HG03066 (cell line): ENCODE measurements around the gene TBC1D22A.
"Not testable (repeated sequence)": the region's sequence is repeated elsewhere in the genome, so short reads cannot be mapped to it uniquely, and the experiment has no call there.

Source experiments
- ATAC-seq: cut with Tn5 transposase; IDR thresholded peaks from one replicate; pipeline ENCODE4 v1.9.1; 2021; ENCODE audit warnings: low read depth; ENCODE audit not compliant: unreplicated experiment

TBC1D22A gene

DNA sequence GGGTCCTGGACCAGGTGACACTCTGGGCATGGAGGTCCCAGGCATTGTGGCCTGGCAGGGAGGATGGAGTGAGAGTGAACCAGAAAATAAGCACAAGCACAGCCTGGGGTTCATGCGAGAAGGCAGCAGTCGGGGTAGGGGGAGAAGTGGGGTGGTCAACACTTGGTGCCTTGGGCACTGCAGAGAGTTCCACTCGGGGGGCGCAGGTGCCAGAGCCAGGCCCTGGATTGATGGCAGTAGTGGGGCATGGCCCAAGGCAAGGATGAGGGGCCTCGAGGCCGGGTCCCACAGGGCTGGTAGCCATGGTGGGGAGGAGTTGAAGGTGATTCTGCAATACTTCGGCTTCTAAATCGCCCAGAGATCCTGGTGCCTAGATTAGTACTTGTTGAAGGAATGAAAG, 372.9 kb downstream of the TBC1D22A start:
- no peak for ATAC-seq

DNA sequence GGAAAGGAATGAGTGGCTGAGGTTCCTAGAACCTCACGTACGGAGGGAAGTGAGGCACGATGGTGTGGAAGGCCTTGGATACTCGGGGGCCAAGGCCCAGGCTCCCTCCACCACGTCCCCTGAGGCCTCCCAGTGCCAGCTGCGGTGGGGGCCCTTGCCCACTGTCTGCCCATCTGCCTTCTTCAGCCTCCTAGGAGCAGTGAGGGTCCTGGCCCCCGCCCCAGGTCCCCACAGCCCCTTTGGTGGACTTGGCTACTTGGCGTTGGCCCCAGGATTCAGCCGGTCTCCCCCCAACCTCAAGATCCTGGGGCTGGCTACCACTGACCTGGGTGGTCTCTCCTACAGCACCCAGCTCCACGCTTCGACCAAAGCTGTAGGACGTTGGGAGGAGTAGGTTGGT, 373.6 kb downstream of the TBC1D22A start:
- no peak for ATAC-seq

DNA sequence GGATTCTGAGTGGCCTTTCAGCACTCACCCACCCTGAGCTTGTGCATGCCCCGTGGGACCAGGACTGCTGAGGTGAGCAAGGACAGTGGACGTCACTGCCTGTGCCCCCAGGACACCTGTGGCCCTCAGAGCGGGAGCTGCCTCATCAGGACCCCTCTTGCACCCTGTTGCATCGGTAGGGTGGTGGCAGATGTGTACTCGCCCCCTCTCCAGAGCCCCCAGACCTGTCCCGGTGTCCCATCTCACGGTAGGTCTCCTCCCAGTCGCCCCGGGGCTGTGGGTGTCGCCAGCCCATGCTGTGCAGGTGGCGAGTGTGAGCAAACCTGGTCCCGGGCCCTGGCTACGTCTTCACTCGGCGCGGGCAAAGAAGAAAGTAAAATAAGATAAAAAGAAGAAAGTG, 374.2 kb downstream of the TBC1D22A start:
- ATAC-seq: no peak

DNA sequence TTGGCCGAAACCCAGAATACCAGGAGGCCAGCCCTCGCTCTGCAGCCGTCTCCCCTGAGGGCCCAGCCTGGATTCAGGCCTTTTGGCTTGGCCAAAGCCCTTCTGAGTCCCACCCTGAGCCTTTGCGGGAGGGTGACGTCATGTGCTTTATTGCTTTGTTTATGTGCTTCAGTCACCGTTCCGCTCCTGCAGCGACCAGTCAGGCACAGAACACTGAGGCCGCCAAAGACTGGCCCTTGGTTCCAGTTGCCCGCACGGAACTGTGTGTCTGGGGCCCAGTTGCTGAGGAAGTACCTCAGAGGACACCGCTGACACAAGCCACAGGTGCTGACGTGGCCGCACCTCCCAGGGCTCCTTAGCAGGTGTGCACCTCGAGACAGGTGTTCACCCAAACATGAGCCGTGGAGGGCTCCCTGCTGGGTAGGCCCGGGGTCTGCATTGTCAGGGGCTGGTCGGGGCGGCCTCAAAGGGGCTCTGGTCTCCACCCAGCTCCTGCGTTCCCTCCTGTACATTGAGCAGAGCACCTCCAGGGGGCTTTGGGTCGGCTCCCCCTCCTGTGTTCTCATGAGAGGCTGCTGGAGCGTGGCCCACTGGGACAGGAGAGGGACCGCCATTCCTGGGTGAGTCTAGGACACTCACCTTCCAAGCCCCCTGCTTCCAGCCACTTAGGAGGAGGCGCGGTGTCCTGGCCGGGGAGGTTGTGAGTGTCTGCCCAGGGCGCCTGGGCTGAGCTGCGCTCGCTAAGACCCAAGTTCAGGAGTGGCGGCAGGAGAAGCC, 376.8 kb downstream of the TBC1D22A start:
- no peak for ATAC-seq

DNA sequence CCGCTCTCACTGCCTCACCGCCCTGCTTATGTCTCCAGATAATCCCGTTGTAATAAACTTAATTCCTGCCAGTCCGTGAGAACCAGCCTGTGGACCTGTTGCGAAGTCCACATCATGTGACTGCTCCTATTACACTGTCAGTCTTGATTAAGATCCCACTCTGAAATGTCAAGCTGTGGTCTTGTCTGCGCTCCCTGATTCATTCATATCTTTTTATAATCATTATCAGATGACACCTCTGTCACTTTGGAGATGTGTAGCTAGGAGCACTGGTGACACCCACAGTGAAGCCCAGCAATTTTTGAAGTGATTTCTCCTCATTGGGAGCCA, 377.3 kb downstream of the TBC1D22A start:
- no peak for ATAC-seq

DNA sequence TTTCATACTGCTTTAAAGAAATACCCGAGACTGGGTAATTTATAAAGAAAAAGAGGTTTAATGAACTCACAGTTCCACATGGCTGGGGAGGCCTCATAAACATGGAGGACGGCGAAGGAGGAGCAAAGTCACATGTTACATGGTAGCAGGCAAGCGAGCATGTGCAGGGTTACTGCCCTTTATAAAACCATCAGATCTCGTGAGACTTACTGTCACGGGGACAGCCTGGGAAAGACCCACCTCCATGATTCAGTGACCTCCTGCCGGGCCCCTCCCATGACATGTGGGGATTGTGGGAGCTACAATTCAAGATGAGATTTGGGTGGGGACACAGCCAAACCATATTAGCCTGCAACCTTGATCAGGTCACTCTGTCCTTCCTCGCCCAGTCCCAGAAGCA, 378.5 kb downstream of the TBC1D22A start:
- not testable (repeated sequence) for ATAC-seq

DNA sequence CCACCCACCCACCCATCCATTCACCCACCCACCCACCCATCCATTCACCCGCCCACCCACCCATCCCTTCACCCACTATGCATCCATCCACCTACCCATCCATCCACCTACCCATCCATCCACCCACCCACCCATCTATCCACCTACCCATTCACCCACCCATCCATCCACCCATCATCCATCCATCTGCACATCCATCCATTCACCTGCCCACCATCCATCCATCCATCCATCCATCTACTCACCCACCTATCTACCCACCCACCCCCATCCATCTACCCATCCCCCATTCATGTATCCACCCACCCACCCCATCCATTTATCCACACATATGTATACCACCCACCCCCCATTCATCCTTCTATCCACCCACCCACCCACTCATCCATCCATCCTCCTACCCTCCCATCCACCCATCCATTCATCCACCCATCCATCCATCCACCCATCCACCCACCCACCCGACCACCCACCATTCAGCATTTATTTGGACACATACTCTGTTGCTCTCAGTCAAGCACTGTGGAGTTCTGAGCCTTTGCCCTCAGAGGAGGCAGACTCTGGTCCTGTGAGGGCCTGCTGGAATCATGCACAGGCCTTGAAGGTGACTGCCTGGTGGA, 380.1 kb downstream of the TBC1D22A start:
- no peak for ATAC-seq

DNA sequence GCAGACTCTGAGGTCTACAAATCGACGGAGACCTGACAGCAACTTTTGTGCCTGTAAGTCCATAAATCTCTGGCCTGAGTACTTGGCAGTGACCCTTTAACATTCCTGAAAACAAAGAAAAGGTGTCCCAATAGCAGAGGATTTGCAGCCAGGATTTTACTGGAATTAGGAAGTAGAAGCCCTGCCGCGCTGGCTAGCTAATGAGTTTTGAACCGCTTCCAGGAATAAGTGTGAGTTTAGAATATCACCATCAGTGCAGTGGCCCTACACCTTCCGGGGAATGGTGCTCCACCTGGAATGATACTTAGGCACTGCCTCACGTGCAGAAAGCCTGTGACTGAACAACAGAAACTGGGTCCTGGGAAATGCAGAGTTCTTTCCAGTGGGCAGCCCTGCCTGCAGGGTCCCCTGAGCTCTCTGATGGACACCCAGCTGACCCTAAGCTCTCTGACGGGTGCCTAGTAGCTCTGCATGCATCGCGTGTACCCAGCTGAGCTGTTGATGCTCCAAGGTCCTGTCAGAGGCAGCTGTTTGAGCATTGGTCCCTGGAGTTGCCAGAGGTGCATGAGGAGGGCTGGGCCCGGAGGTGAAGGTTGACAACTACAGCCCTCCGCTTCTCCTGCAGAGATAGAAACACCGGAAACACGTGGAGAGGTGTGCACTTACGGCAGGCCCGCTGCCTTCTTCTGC, 380.9 kb downstream of the TBC1D22A start:
- no peak for ATAC-seq

DNA sequence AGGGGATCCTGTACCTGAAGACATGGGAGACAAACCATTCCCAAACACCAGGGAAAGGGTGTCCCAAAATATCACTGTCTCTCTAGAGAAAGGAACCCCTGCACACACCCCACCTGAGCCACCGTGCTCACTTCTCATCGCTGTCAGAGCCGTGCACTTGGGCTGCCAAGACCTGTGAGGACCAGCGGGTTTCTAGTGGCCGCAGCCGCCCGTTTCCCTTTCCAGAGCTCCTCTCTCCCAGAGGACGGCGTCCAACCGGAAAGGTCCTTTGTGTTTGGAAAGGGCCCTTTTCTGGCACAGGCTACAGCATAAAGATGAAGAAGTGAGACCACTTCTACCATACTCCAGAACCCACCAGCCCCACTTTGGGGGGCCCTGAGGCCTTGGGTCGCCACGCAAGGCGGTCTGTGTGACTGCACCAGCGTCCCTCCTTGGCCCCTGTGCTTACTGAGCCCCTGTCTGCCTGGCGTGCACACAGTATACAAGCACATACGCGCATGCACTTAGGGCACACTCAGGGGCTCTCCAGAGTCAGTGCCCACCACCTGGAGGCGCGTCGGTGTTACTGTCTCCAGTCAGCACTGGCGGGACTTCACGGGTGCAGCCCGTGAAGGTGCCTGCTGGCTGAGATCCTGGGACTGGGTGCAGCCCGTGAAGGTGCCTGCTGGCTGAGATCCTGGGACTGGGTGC, 381.8 kb downstream of the TBC1D22A start:
- no peak for ATAC-seq

DNA sequence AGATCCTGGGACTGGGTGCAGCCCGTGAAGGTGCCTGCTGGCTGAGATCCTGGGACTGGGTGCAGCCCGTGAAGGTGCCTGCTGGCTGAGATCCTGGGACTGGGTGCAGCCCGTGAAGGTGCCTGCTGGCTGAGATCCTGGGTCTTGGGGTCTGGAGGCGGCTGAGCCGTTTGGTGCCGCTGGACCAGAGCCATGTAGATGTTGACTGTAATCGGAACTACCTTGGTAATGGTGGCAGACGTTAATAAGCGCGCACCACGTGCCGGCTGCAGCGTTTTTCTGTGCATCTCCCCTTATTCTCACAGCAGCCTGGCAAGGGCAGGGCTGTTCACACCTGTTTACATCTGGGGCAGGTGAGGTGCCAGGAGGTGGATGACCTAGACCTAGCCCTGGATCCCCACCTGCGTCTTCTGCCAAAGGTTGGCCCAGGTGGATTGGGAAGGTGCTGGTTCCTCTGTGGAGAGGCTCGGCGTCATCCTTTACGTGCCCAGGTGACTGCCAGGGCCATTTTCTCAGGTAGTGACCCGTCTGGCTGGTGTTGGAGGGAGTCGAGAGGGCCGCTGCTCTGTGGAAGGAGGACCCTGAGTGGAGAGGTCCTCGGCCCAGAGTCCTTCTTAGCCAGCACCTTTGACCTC, 382.5 kb downstream of the TBC1D22A start:
- no peak for ATAC-seq

DNA sequence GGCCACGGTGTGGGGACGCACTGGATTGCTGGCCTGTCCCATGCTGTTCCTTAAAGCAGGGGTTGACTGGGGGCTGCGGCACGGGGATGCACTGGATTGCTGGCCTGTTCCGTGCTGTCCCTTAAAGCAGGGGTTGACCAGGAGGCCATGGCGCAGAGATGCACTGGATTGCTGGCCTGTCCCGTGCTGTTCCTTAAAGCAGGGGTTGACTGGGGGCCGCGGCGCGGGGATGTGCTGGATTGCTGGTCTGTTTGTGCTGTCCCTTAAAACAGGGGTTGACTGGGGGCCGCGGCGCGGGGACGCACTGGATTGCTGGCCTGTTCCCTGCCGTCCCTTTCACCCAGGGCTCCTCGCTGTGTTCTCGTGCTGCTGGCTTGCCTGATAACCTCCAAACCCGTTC, 383.4 kb downstream of the TBC1D22A start:
- no peak for ATAC-seq

DNA sequence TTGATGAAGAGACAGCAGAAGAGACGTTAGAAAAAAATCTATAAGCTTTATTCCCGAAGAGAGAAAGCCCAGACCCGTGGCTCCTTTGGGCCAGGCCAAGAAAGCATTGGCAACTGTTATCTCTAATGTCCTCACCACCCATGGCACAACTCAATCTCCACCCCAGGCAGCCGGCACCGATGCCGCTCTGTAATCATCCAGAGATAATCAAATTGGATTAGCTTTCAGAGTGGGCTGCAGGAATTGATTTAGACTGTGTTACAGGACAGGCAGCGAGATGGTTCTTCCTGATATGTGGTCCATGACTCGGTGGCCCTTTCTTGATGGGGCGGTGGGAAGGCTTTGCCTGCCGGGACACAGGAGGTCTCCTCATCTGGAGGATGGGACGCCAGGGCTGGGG, 383.9 kb downstream of the TBC1D22A start:
- no peak for ATAC-seq

DNA sequence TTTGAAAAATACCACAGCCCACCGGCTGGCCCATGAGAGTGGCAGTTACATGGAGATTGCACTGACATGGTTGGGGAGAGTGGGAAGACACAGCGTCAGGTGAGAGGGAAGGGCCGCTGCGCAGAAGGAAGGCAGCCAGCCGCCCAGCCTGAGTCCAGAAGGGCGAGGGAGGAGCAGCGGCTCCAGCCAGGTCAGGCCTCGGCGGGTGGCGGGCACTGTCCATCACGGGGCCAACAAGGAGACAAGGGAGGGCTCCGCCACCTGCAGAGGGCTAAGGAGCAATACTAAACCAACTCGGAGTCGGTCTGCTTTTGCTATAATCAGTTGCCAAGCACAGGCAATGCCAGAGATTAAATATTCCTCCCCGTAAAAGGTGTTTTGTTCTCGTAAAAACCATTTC, 384.5 kb downstream of the TBC1D22A start:
- ATAC-seq: no peak

DNA sequence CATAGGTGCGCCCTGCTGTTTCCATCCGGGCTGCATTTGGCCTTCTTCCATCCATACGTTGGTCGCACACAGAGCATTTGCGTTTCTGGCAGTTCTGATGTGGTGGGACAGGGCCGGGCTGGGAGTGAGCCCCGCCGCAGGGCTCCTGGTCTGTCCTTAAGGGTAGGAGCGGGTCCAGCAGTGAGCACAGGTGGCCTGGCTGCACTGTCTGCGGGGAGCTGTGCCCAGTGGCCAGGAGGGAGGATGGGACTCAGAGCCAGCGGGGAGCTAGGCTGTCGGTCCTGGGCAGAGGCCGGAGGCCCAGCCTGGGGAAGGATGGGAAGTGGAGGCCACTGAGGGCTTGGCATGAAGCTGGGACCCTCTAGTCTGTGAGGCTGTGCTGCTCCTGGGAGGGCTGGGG, 385.1 kb downstream of the TBC1D22A start:
- ATAC-seq: no peak

DNA sequence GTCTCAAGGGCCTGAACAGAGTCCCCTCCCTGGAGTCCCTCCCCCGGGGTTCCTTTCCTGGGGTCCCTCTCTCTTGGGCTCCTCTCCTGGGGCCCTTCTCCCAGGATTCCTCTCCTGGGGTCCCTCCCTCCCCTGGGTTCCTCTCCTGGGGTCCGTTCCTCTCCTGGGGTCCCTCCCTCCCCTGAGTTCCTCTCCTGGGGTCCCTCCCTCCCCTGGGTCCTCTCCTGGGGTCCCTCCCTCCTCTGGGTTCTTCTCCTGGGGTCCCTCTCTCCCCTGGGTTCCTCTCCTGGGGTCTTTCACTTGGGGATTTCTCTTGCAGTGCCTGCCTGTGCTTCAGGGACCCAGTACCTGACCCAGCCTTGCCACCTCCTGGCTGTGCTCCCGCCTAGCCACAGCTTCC, 386.1 kb downstream of the TBC1D22A start:
- no peak for ATAC-seq

DNA sequence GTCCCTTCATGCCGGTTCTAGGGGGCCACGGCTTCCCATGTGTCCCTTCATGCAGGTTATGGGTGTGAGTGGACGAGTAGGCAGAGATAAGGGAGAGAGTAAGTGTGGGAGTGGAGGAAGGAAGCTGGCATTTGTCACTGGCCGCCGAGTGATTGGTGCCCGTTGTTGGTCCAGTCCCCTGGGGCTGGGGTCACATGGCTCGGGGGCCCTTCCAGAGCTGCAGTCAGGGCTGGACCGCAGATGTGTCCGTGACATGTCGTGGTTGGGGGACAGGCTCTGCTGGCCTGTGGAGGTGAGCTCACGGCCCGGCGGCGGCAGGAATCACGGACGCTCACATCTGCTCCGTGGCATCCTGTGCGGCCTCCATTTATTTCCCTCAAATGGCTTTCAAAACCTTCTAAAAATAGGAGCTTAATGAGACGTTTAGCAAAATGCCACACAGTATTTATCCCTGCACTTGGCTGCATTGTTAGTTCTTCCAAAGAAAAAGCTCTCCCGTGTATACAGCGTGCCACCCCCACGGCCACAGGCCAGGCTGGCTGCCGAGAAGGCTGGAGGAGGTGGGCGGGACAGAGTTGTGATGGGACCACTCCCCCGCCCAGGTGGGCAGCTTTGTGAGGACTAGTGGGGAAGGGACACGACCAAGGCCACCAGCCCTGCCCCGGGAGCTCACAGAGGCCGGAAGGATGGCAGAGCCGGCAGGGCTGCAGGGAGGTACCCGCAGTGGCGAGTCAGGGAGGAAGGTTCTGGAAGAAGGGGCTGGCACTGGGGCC, 386.7 kb downstream of the TBC1D22A start:
- no peak for ATAC-seq

DNA sequence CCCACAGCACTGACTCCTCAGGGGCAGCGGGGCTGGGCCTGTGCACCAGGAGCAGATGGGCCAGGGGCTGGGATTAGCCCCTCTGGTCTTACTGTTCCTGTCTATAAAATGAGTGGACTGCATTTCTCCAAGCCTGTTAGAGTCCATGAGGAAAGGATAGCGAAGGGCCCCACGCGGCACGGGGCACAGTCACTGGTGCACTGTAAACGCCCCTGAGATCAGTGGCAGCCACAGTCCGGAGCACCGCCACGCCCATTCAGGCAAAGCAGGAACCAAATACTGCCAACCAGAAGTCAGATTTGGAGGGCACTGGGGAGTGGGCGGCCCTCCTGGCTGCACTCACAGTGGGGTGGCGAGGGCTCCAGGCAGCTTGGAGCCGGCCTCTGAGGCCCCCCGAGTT, 387.5 kb downstream of the TBC1D22A start:
- no peak for ATAC-seq

DNA sequence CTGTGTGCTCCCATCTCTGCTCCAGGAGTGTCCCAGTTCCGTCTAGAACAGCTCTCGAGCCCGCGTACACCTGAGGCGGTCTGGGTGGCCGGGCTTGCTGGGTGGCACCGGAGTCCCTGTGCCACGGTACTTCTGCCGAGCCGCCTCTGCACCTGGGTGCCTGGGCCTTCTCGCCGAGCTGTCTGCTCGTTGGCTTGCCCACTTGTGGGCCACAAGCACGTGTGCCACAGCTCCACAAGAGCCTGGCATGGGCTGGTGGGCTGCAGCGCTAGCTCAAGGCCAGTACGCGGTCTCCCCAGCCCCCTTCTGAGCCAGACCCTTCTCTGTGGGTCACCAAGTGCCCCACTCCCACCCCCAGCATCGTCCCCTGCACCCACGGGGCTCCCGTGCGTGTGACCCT, 388.0 kb downstream of the TBC1D22A start:
- ATAC-seq: no peak

DNA sequence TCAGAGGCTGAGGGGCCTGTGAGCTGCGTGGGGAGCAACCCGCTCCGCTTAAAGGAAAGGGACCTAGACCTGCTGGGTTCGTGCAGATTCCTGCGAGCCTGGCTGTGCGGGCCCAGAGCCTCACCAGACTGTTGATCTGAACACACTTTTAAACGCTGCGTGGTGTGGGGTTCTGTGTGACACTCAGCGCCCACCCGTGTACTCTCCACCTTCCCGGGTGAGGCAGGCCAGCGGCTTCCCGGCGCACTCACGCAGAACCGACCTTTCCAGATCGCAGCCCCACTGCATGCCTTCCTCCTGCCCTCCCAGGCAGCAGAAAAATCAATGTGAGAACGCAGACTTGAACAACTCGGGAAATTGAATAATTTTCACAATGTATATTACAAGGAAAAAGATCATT, 388.6 kb downstream of the TBC1D22A start:
- no peak for ATAC-seq

DNA sequence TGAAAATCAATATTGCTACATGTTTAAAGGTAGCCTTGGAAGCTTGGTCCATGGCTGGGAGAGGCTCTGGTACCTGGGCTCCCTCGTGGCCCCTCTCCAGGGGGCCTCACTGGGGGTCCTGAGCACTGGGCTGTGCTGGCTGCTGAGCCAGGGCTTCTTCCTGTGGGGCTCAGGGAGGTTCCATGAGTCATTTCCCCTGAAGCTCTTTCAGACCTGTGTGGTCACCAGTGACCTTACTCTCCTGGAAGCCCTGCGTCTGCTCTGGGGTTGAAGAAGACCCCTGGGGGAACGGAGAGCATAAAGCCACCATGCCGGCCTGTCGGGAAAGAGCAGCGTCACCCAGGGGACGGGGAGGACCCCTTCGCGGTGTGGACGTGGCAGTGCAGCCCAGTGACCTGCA, 389.0 kb downstream of the TBC1D22A start:
- no peak for ATAC-seq
